Astrocyte of the cerebellum (primary cell): Measurements from ENCODE around the gene POU2AF3.
"Not testable (repeated sequence)": the region's sequence is repeated elsewhere in the genome, so short reads cannot be mapped to it uniquely, and the experiment has no call there.

Source experiments
- DNase-seq: peaks from one replicate; pipeline ENCODE4 v3.0.0-alpha.2; 2011; ENCODE audit warnings: low read depth
- H3K4me3 ChIP-seq: 2 replicates; pipeline ENCODE4 v1.5.1; 2011; ENCODE audit warnings: mild to moderate bottlenecking, low read depth, low read length, moderate library complexity
- CTCF ChIP-seq: IDR thresholded peaks from 2 replicates; pipeline ENCODE4 v1.5.1; 2012; ENCODE audit warnings: low read length, low read depth, moderate library complexity, mild to moderate bottlenecking; ENCODE audit errors: missing control alignments
- in situ Hi-C: cut with HindIII; loops from 2 replicates; pipeline ENCODE4 v1.10.0; 2017; ENCODE audit warnings: low sequenced_read_pairs

The POU2AF3 gene

GRCh38 chr11:111283945-111284481 lies 14.3 kb upstream of the POU2AF3 start:
- DNase-seq = no peak
- TF ChIP-seq CTCF = no peak
- H3K4me3 ChIP-seq = no peak overlapping the region
- in situ Hi-C loops = loop anchor here (25.0 kb wide), 1 partner anchor 153 kb away; no protein-coding TSS in a partner anchor

- DNase-seq = no peak
- no peak overlapping the region for H3K4me3 ChIP-seq
- no peak for TF ChIP-seq CTCF
- in situ Hi-C loops = loop anchor here (25.0 kb wide), 1 partner anchor 152 kb away; no protein-coding TSS in a partner anchor
Measured at GRCh38 chr11:111285189-111286091, 12.9 kb upstream of the POU2AF3 start.

GRCh38 chr11:111291764-111292163 lies 6.6 kb upstream of the POU2AF3 start:
- no peak for TF ChIP-seq CTCF
- no peak overlapping the region for H3K4me3 ChIP-seq
- DNase-seq = no peak
- in situ Hi-C loops = loop anchor here (25.0 kb wide), 1 partner anchor 146 kb away; no protein-coding TSS in a partner anchor

- in situ Hi-C loops = loop anchor here (25.0 kb wide), 1 partner anchor 145 kb away; no protein-coding TSS in a partner anchor
- H3K4me3 ChIP-seq, DNase-seq: not testable (repeated sequence)
Measured at GRCh38 chr11:111292408-111292807, 5.9 kb upstream of the POU2AF3 start.

- no peak for DNase-seq
- TF ChIP-seq CTCF = no peak
- in situ Hi-C loops = loop anchor here (25.0 kb wide), 1 partner anchor 141 kb away; no protein-coding TSS in a partner anchor
- no peak overlapping the region for H3K4me3 ChIP-seq
Measured at GRCh38 chr11:111296196-111296595, 2.1 kb upstream of the POU2AF3 start.

GRCh38 chr11:111297696-111298095 lies 650 bp upstream of the POU2AF3 start:
- no peak overlapping the region for H3K4me3 ChIP-seq
- TF ChIP-seq CTCF = no peak
- in situ Hi-C loops = loop anchor here (25.0 kb wide), 1 partner anchor 140 kb away; no protein-coding TSS in a partner anchor
- DNase-seq = no peak
